HG03066 (cell line): ENCODE measurements around the gene ARV1.
"Not testable (repeated sequence)": the region's sequence is repeated elsewhere in the genome, so short reads cannot be mapped to it uniquely, and the experiment has no call there.

Experiments used
- ATAC-seq: cut with Tn5 transposase; IDR thresholded peaks from one replicate; pipeline ENCODE4 v1.9.1; 2021; ENCODE audit warnings: low read depth; ENCODE audit not compliant: unreplicated experiment

ARV1 gene

GRCh38 chr1:231040800-231041718, 62.2 kb downstream of the ARV1 start:
- ATAC-seq: no peak

GRCh38 chr1:231041719-231042261, 62.9 kb downstream of the ARV1 start:
- no peak for ATAC-seq

- ATAC-seq: no peak
Measured at GRCh38 chr1:231044588-231044987, 65.7 kb downstream of the ARV1 start.

GRCh38 chr1:231045286-231045685, 66.4 kb downstream of the ARV1 start:
- no peak for ATAC-seq

GRCh38 chr1:231045921-231046729, 67.2 kb downstream of the ARV1 start:
- ATAC-seq: not testable (repeated sequence)

GRCh38 chr1:231046730-231047395, 68.0 kb downstream of the ARV1 start:
- ATAC-seq: no peak

DNA sequence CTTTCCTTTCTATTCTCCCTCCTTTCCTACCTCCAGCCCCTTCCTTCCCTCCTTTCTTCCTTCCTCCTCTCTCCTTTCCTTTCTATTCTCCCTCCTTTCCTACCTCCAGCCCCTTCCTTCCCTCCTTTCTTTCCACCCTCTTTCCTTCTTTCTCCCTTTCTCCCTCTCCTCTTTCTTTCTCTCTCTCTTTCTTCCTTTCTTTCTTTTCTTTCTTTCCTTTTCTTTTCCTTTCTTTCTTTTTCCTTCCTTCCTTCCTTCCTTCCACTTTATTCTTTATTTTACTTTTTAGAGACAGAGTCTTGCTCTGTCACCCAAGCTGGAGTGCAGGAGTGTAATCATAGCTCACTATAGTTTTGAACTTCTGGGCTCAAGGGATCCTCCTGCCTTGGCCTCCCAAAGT, 68.6 kb downstream of the ARV1 start:
- not testable (repeated sequence) for ATAC-seq

GRCh38 chr1:231048419-231048818, 69.5 kb downstream of the ARV1 start:
- ATAC-seq: not testable (repeated sequence)

- ATAC-seq: no peak
Measured at GRCh38 chr1:231049121-231049979, 70.5 kb downstream of the ARV1 start.
